ENCODE measurements around the gene GTSE1. TPM values are rescaled to one million over a fixed set of nuclear protein-coding genes. Genes with fewer than 3 reads are reported as not detected.

The GTSE1 gene
- total and polyA plus RNA-seq, 2 of the 13 experiments (the other 11 are each of a cell fraction or from before 2014, with no cell fraction given): 10.7 to 13.5 TPM

- TF ChIP-seq HIC2 (CRISPR knock-in tag; IDR thresholded peaks at IDR 0.05; ENCODE audit: low read depth): 0 out of 2 replicates have a peak, but pooled peaks have one; percentile 24
- peak; percentile 96 for TF ChIP-seq CAMTA2 (CRISPR knock-in tag; IDR thresholded peaks at IDR 0.05; ENCODE audit: borderline replicate concordance)
- TF ChIP-seq ZFYVE20 (CRISPR knock-in tag; IDR thresholded peaks at IDR 0.05; ENCODE audit: borderline replicate concordance, low read depth): no peak
- peak; percentile 52; the same call in 1 of the 2 replicates for TF ChIP-seq ZNF362 (CRISPR knock-in tag; IDR thresholded peaks at IDR 0.05; ENCODE audit: borderline replicate concordance)
- no peak for TF ChIP-seq WIZ (CRISPR knock-in tag; IDR thresholded peaks at IDR 0.05)
- TF ChIP-seq ZKSCAN1 (IDR thresholded peaks at IDR 0.05; ENCODE audit: low read length): no peak
- no peak for TF ChIP-seq NFRKB (IDR thresholded peaks at IDR 0.05)
- TF ChIP-seq TGIF2 (CRISPR knock-in tag; IDR thresholded peaks at IDR 0.05): peak; percentile 85; the same call in 1 of the 2 replicates
- TF ChIP-seq NFKBIZ (CRISPR knock-in tag; IDR thresholded peaks at IDR 0.05): peak; percentile 93
- peak; percentile 97 for TF ChIP-seq RBFOX2 (IDR thresholded peaks at IDR 0.05; ENCODE audit: low read depth, low read length)
- TF ChIP-seq AKNA (CRISPR knock-in tag; IDR thresholded peaks at IDR 0.05; ENCODE audit: borderline replicate concordance): 0 out of 2 replicates have a peak, but pooled peaks have one; percentile 81
- TF ChIP-seq NFYB (CRISPR knock-in tag; IDR thresholded peaks at IDR 0.05): peak; percentile 52; the same call in 1 of the 2 replicates
- TF ChIP-seq ARHGAP35 (CRISPR knock-in tag; IDR thresholded peaks at IDR 0.05; ENCODE audit: borderline replicate concordance): peak; percentile 93
- TF ChIP-seq LBX2 (CRISPR knock-in tag; IDR thresholded peaks at IDR 0.05; ENCODE audit: borderline replicate concordance): no peak; the same call in 1 of the 2 replicates
- no peak for TF ChIP-seq USF2 (IDR thresholded peaks at IDR 0.05; ENCODE audit: low read depth, low read length)
- TF ChIP-seq USF2 (CRISPR knock-in tag; IDR thresholded peaks at IDR 0.05; ENCODE audit: borderline replicate concordance): no peak; the same call in 1 of the 2 replicates
- TF ChIP-seq EHMT2 (IDR thresholded peaks at IDR 0.05; ENCODE audit: borderline replicate concordance, low read depth, low read length): no peak
Measured at GRCh38 chr22:46335201-46336118, 38.8 kb downstream of the GTSE1 start, which contains the start of gene TRMU (continued).

Measured in HepG2 (cell line).